Mesenchymal stem cell (in vitro differentiated cells and primary cell): ENCODE results near the gene OR52W1. TPM values are rescaled to one million over a fixed set of nuclear protein-coding genes. Genes with fewer than 3 reads are reported as not detected.

Source experiments
- DNase-seq: peaks from one replicate; pipeline ENCODE4 v3.0.0-alpha.2; 2013
- H2AFZ ChIP-seq: one replicate; pipeline ENCODE4 v1.6.1; 2013; ENCODE audit warnings: low read depth, mild to moderate bottlenecking, control low read depth, inconsistent platforms, low read length, moderate library complexity
- H2AK5ac ChIP-seq: 2 replicates; pipeline ENCODE4 v1.6.1; 2013; ENCODE audit warnings: low read length, moderate library complexity, mild to moderate bottlenecking, inconsistent platforms; ENCODE audit not compliant: severe bottlenecking
- H2BK120ac ChIP-seq: one replicate; pipeline ENCODE4 v1.6.1; 2013; ENCODE audit warnings: low read depth, mild to moderate bottlenecking, inconsistent platforms, low read length, moderate library complexity
- H2BK12ac ChIP-seq, 2 experiments: one replicate each; pipeline ENCODE4 v1.6.1; 2013; ENCODE audit warnings: inconsistent platforms in 2 of 2, low read length in 2 of 2, mild to moderate bottlenecking in 2 of 2, moderate library complexity in 2 of 2, control low read depth in 1 of 2
- H2BK15ac ChIP-seq: one replicate; pipeline ENCODE4 v1.6.1; 2013; ENCODE audit warnings: mild to moderate bottlenecking, low read depth, inconsistent platforms; ENCODE audit not compliant: poor library complexity, severe bottlenecking
- H2BK5ac ChIP-seq: 2 replicates; pipeline ENCODE4 v1.6.1; 2013; ENCODE audit warnings: low read depth, mild to moderate bottlenecking, low read length, control low read depth, inconsistent platforms; ENCODE audit not compliant: poor library complexity, severe bottlenecking
- H3K14ac ChIP-seq, 2 experiments: one replicate each; pipeline ENCODE4 v1.6.1; 2013; ENCODE audit warnings: inconsistent platforms in 2 of 2, low read length in 2 of 2, control low read depth in 1 of 2, mild to moderate bottlenecking in 1 of 2, moderate library complexity in 1 of 2
- H3K18ac ChIP-seq, 2 experiments: one replicate each; pipeline ENCODE4 v1.6.1; 2013; ENCODE audit warnings: inconsistent platforms in 2 of 2, low read length in 2 of 2, control low read depth in 1 of 2, low read depth in 1 of 2, mild to moderate bottlenecking in 1 of 2
- H3K23ac ChIP-seq, 2 experiments: one replicate each; pipeline ENCODE4 v1.6.1; 2013; ENCODE audit warnings: inconsistent platforms in 2 of 2, low read length in 2 of 2, mild to moderate bottlenecking in 2 of 2, moderate library complexity in 2 of 2, control low read depth in 1 of 2
- H3K27ac ChIP-seq: 2 replicates; pipeline ENCODE4 v1.5.1; 2013; ENCODE audit warnings: mild to moderate bottlenecking, moderate library complexity, low read length, control low read depth, inconsistent platforms; ENCODE audit not compliant: poor library complexity, severe bottlenecking
- H3K27me3 ChIP-seq, 2 experiments: 2 replicates each; pipeline versions ENCODE4 v1.6.1 to v1.7.0; 2013; ENCODE audit warnings: low read length in 2 of 2, mild to moderate bottlenecking in 2 of 2, moderate library complexity in 2 of 2, control low read depth in 1 of 2, inconsistent platforms in 1 of 2; ENCODE audit not compliant: control insufficient read depth in 1 of 2, insufficient read depth in 1 of 2
- H3K36me3 ChIP-seq, 2 experiments: 2 replicates each; pipeline versions ENCODE4 v1.6.1 to v1.7.0; 2013; ENCODE audit warnings: low read length in 2 of 2, control low read depth in 1 of 2, inconsistent platforms in 1 of 2, low read depth in 1 of 2, mild to moderate bottlenecking in 1 of 2; ENCODE audit not compliant: insufficient read depth in 2 of 2, control insufficient read depth in 1 of 2
- H3K4ac ChIP-seq, 2 experiments: one replicate each; pipeline ENCODE4 v1.6.1; 2013; ENCODE audit warnings: inconsistent platforms in 2 of 2, low read length in 2 of 2, mild to moderate bottlenecking in 2 of 2, moderate library complexity in 2 of 2, control low read depth in 1 of 2, low read depth in 1 of 2
- H3K4me1 ChIP-seq: 2 replicates; pipeline ENCODE4 v1.6.1; 2013; ENCODE audit warnings: low read depth, low read length, control low read depth; ENCODE audit not compliant: control insufficient read depth, insufficient read depth
- H3K4me2 ChIP-seq: 2 replicates; pipeline ENCODE4 v1.6.1; 2013; ENCODE audit warnings: low read length, mild to moderate bottlenecking, inconsistent platforms; ENCODE audit not compliant: poor library complexity, severe bottlenecking
- H3K4me3 ChIP-seq, 2 experiments: 2 replicates each; pipeline versions ENCODE4 v1.5.1 to v1.7.0; 2013; ENCODE audit warnings: low read length in 2 of 2, mild to moderate bottlenecking in 2 of 2, control low read depth in 1 of 2, low read depth in 1 of 2; ENCODE audit not compliant: insufficient read depth in 1 of 2
- H3K79me1 ChIP-seq: replicated peaks from 2 replicates; pipeline ENCODE4 v1.6.1; 2013; ENCODE audit warnings: mild to moderate bottlenecking, control low read depth, low read length, inconsistent platforms; ENCODE audit not compliant: poor library complexity, severe bottlenecking
- H3K9ac ChIP-seq: 2 replicates; pipeline ENCODE4 v1.7.0; 2013; ENCODE audit warnings: mild to moderate bottlenecking, low read length, moderate library complexity
- H3K9me3 ChIP-seq: 2 replicates; pipeline ENCODE4 v1.7.0; 2013; ENCODE audit warnings: mild to moderate bottlenecking, low read length; ENCODE audit not compliant: control insufficient read depth
- H4K8ac ChIP-seq: one replicate; pipeline ENCODE4 v1.6.1; 2013; ENCODE audit warnings: inconsistent platforms, mild to moderate bottlenecking, low read length, moderate library complexity
- H4K91ac ChIP-seq: one replicate; pipeline ENCODE4 v1.6.1; 2013; ENCODE audit warnings: mild to moderate bottlenecking, low read length, inconsistent platforms
- WGBS: methylation state at CpG from one replicate; pipeline ENCODE4 v1.1.7; 2013; ENCODE audit warnings: mixed read lengths; 5-methylcytosine and 5-hydroxymethylcytosine counted together
- polyA plus RNA-seq, 2 experiments: library from polyadenylated mRNA; stranded (reverse); fragments of 200-250 nt; gene quantifications; one replicate each; pipeline ENCODE4 v1.2.3, GENCODE V29; 2013

The OR52W1 gene
- polyA plus RNA-seq (2013, experiment 1 of 2): not detected
- not detected for polyA plus RNA-seq (2013, experiment 2 of 2)

GRCh38 chr11:6199174-6199810 lies at the start of gene OR52W1:
TSS of gene OR52W1 (plus strand) at chr11:6199224. CDS start at chr11:6199224, 0 bp downstream.
- H3K4me1 ChIP-seq: no peaks in the 10 kb centered on the region
- H3K79me1 ChIP-seq: no peaks in the 10 kb centered on the region
- H2BK12ac ChIP-seq: no peak within 1 kb of the TSS
- no peak within 1 kb of the TSS for H3K23ac ChIP-seq
- no peaks in the 10 kb centered on the region for H3K27me3 ChIP-seq
- no peak within 1 kb of the TSS for H4K91ac ChIP-seq
- H2AK5ac ChIP-seq: no peak within 1 kb of the TSS
- no peak for DNase-seq
- no peaks in the 10 kb centered on the region for H3K9me3 ChIP-seq
- H2AFZ ChIP-seq: no peak within 1 kb of the TSS
- H2BK120ac ChIP-seq: no peak within 1 kb of the TSS
- peaks cover 6 to 8% of the 10 kb centered on the region in 2 experiments for H3K36me3 ChIP-seq
- no peak within 1 kb of the TSS for H3K27ac ChIP-seq
- no peak within 1 kb of the TSS for H3K14ac ChIP-seq
- no peak within 1 kb of the TSS for H3K9ac ChIP-seq
- H4K8ac ChIP-seq: no peak within 1 kb of the TSS
- WGBS: 94% methylated on average over 5 of the region's 5 CpGs
- H3K4me3 ChIP-seq: no peak within 1 kb of the TSS
- no peak within 1 kb of the TSS for H3K18ac ChIP-seq
- H2BK15ac ChIP-seq: no peak within 1 kb of the TSS
- H2BK5ac ChIP-seq: no peak within 1 kb of the TSS
- H3K4me2 ChIP-seq: no peak within 1 kb of the TSS
- H3K4ac ChIP-seq: no peak within 1 kb of the TSS

- H3K4me2 ChIP-seq: no peak overlapping the region
- no peak overlapping the region for H2BK120ac ChIP-seq
- no peak overlapping the region for H2AFZ ChIP-seq
- H3K18ac ChIP-seq: no peak overlapping the region
- no peak overlapping the region for H3K23ac ChIP-seq
- no CpG with 5 or more reads among the region's 1 CpG for WGBS
- no peak overlapping the region for H3K27ac ChIP-seq
- no peaks in the 10 kb centered on the region for H3K9me3 ChIP-seq
- H3K9ac ChIP-seq: no peak overlapping the region
- no peak for DNase-seq
- no peak overlapping the region for H2BK5ac ChIP-seq
- H3K4ac ChIP-seq: no peak overlapping the region
- H2BK15ac ChIP-seq: no peak overlapping the region
- H3K4me3 ChIP-seq: no peak overlapping the region
- no peak overlapping the region for H2BK12ac ChIP-seq
- H3K79me1 ChIP-seq: no peaks in the 10 kb centered on the region
- H3K4me1 ChIP-seq: no peaks in the 10 kb centered on the region
- no peak overlapping the region for H4K8ac ChIP-seq
- no peak overlapping the region for H2AK5ac ChIP-seq
- H3K14ac ChIP-seq: no peak overlapping the region
- no peak overlapping the region for H4K91ac ChIP-seq
- no peaks in the 10 kb centered on the region for H3K36me3 ChIP-seq
- H3K27me3 ChIP-seq: no peaks in the 10 kb centered on the region
These were observed 47.9 kb upstream of the OR52W1 start for GRCh38 chr11:6151117-6151516.

GRCh38 chr11:6152126-6152525 lies 46.9 kb upstream of the OR52W1 start:
- no peak overlapping the region for H3K23ac ChIP-seq
- no peak overlapping the region for H3K4me3 ChIP-seq
- no peak overlapping the region for H4K8ac ChIP-seq
- H3K4ac ChIP-seq: no peak overlapping the region
- H3K4me1 ChIP-seq: no peaks in the 10 kb centered on the region
- H3K9ac ChIP-seq: no peak overlapping the region
- 89% methylated on average over 2 of the region's 2 CpGs for WGBS
- H2BK12ac ChIP-seq: no peak overlapping the region
- no peak overlapping the region for H3K4me2 ChIP-seq
- no peak for DNase-seq
- no peak overlapping the region for H2BK120ac ChIP-seq
- H2BK5ac ChIP-seq: no peak overlapping the region
- H2BK15ac ChIP-seq: no peak overlapping the region
- no peak overlapping the region for H3K18ac ChIP-seq
- no peaks in the 10 kb centered on the region for H3K27me3 ChIP-seq
- no peak overlapping the region for H2AFZ ChIP-seq
- no peaks in the 10 kb centered on the region for H3K36me3 ChIP-seq
- no peaks in the 10 kb centered on the region for H3K79me1 ChIP-seq
- H4K91ac ChIP-seq: no peak overlapping the region
- no peak overlapping the region for H3K14ac ChIP-seq
- H2AK5ac ChIP-seq: no peak overlapping the region
- H3K9me3 ChIP-seq: no peaks in the 10 kb centered on the region
- H3K27ac ChIP-seq: no peak overlapping the region

- no peaks in the 10 kb centered on the region for H3K36me3 ChIP-seq
- H3K9ac ChIP-seq: no peak overlapping the region
- no peak overlapping the region for H3K4me3 ChIP-seq
- H3K27ac ChIP-seq: no peak overlapping the region
- no peak overlapping the region for H3K18ac ChIP-seq
- no peaks in the 10 kb centered on the region for H3K4me1 ChIP-seq
- H3K27me3 ChIP-seq: no peaks in the 10 kb centered on the region
- H3K14ac ChIP-seq: no peak overlapping the region
- no peak overlapping the region for H3K23ac ChIP-seq
- no peak overlapping the region for H4K91ac ChIP-seq
- H4K8ac ChIP-seq: no peak overlapping the region
- no peak overlapping the region for H2AFZ ChIP-seq
- no peak overlapping the region for H3K4ac ChIP-seq
- DNase-seq: no peak
- no peak overlapping the region for H2BK12ac ChIP-seq
- no peak overlapping the region for H2BK120ac ChIP-seq
- H2BK15ac ChIP-seq: no peak overlapping the region
- H2BK5ac ChIP-seq: no peak overlapping the region
- H2AK5ac ChIP-seq: no peak overlapping the region
- no peak overlapping the region for H3K4me2 ChIP-seq
- no peaks in the 10 kb centered on the region for H3K9me3 ChIP-seq
- WGBS: 80% methylated on average over 7 of the region's 7 CpGs
- H3K79me1 ChIP-seq: no peaks in the 10 kb centered on the region
These were observed 42.2 kb upstream of the OR52W1 start for GRCh38 chr11:6156628-6157359.
